Effector memory CD4-positive, alpha-beta T cell (primary cell): ENCODE measurements around the gene CPNE2.

Experiments
- DNase-seq, 3 donors: peaks; one replicate each; pipeline ENCODE4 v3.0.0-alpha.2; 2020
- H3K27ac ChIP-seq: 2 replicates; pipeline ENCODE4 v1.7.0; 2013; ENCODE audit warnings: mild to moderate bottlenecking, low read length, moderate library complexity; ENCODE audit not compliant: insufficient read depth, poor library complexity, severe bottlenecking
- H3K27me3 ChIP-seq: replicated peaks from 2 replicates; pipeline ENCODE4 v1.7.0; 2013; ENCODE audit warnings: mild to moderate bottlenecking, low read length; ENCODE audit not compliant: insufficient read depth, control insufficient read depth, poor library complexity, severe bottlenecking
- H3K36me3 ChIP-seq: 2 replicates; pipeline ENCODE4 v1.7.0; 2013; ENCODE audit warnings: mild to moderate bottlenecking, low read length, moderate library complexity; ENCODE audit not compliant: control insufficient read depth, insufficient read depth
- H3K4me1 ChIP-seq: 2 replicates; pipeline ENCODE4 v1.7.0; 2013; ENCODE audit warnings: low read length, mild to moderate bottlenecking; ENCODE audit not compliant: control insufficient read depth, insufficient read depth, poor library complexity, severe bottlenecking
- H3K4me3 ChIP-seq: 2 replicates; pipeline ENCODE4 v1.7.0; 2013; ENCODE audit warnings: low read length, low read depth, mild to moderate bottlenecking; ENCODE audit not compliant: insufficient read depth, poor library complexity, severe bottlenecking
- H3K9me3 ChIP-seq: 2 replicates; pipeline ENCODE4 v1.7.0; 2013; ENCODE audit warnings: mild to moderate bottlenecking, low read length, moderate library complexity; ENCODE audit not compliant: control insufficient read depth

Gene CPNE2

GRCh38 chr16:57083485-57084126 lies 8.8 kb upstream of the CPNE2 start:
- H3K9me3 ChIP-seq, result no peaks in the 10 kb centered on the region
- peaks cover 4% of the 10 kb centered on the region for H3K4me1 ChIP-seq
- DNase-seq, result no peak
- H3K27ac ChIP-seq, result peak overlapping the region; percentile 29
- H3K4me3 ChIP-seq, result no peak overlapping the region
- H3K27me3 ChIP-seq, result no peaks in the 10 kb centered on the region
- H3K36me3 ChIP-seq, result peaks cover 49% of the 10 kb centered on the region

- Histone ChIP-seq H3K27ac (peak overlapping the region; percentile 29), H3K4me1 (peaks cover 4% of the 10 kb centered on the region), H3K36me3 (peaks cover 41% of the 10 kb centered on the region), H3K27me3 (no peaks in the 10 kb centered on the region), H3K9me3 (no peaks in the 10 kb centered on the region), H3K4me3 (no peak overlapping the region)
- DNase-seq, result peak; percentile 54 to 59 (median 59)
Measured at GRCh38 chr16:57084257-57084770, 8.1 kb upstream of the CPNE2 start.

DNA sequence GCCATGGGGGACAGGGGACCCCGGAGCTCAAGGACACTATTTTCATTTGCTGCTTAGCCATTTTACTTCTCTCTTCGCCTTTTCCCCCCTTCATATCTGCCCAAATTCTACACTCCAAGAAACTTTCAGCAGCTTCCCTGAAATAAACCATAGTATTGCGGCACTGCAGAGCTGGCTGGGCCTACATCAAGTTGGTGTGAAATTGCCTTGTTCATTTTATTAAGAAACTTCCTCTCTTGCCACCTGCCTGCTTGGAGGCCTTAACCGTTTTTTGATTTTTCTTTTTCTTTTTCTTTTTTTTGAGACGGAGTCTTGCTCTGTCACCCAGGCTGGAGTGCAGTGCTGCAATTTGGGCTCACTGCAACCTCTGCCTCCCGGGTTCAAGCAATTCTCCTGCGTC lies 7.4 kb upstream of the CPNE2 start:
- no peak for DNase-seq
- Histone ChIP-seq H3K27me3 (no peaks in the 10 kb centered on the region), H3K9me3 (no peaks in the 10 kb centered on the region), H3K4me3 (no peak overlapping the region), H3K4me1 (peaks cover 4% of the 10 kb centered on the region), H3K27ac (no peak overlapping the region), H3K36me3 (peaks cover 35% of the 10 kb centered on the region)

GRCh38 chr16:57087003-57087402 lies 5.4 kb upstream of the CPNE2 start:
- no peaks in the 10 kb centered on the region for H3K9me3 ChIP-seq
- no peaks in the 10 kb centered on the region for H3K27me3 ChIP-seq
- no peak overlapping the region for H3K27ac ChIP-seq
- H3K4me3 ChIP-seq, result no peak overlapping the region
- H3K36me3 ChIP-seq, result peaks cover 18% of the 10 kb centered on the region
- no peak for DNase-seq
- peaks cover 8% of the 10 kb centered on the region for H3K4me1 ChIP-seq

- H3K9me3 ChIP-seq, result no peaks in the 10 kb centered on the region
- no peak for DNase-seq
- peaks cover 12% of the 10 kb centered on the region for H3K4me1 ChIP-seq
- H3K4me3 ChIP-seq, result no peak overlapping the region
- H3K27ac ChIP-seq, result no peak overlapping the region
- H3K27me3 ChIP-seq, result peaks cover 3% of the 10 kb centered on the region
- H3K36me3 ChIP-seq, result no peaks in the 10 kb centered on the region
Measured at GRCh38 chr16:57089406-57089805, 3.0 kb upstream of the CPNE2 start.

DNA sequence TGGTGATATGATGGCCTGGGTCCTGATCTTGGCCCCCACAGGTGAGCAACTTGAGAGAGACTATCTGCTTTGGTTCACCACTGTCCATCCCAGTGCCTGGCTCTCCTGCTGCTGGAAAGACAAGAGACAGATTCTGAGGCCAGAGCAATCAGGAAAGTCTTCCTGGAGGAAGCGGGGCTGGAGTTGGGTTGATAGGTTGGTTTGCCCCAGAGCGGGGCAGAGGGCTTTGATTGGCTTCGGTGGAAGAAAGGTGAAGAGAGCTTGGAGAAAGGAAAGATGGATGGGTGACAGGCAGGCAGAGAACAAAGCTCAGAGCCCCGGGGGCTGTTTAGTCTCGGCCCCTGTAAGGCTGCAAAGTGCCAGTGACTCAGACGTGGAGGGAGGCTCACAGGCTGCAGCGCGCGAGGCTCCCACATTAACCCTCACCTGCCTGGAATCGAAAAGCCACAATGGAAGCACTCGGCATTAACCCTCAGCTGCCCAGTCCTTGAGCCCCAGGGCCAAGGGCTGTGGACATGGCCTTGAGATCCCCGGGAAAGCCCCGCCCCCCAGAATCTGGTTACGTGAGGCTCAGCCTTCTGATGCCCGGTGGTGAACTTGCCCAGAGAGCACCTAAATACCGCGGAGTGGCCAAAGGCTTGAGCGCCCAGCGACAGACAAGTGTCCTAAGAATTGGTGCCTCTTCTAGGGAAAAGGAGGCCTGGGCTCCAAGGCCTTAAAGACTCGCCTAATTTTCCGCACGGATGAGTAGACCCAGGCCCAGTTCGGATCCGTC lies 996 bp upstream of the CPNE2 start:
- Histone ChIP-seq H3K4me1 (peaks cover 10% of the 10 kb centered on the region), H3K4me3 (no peak overlapping the region), H3K9me3 (no peaks in the 10 kb centered on the region), H3K27me3 (peaks cover 3% of the 10 kb centered on the region), H3K27ac (no peak overlapping the region), H3K36me3 (no peaks in the 10 kb centered on the region)
- DNase-seq, result no peak

GRCh38 chr16:57092786-57093411 lies 516 bp downstream of the CPNE2 start:
- no peak overlapping the region for H3K27ac ChIP-seq
- no peaks in the 10 kb centered on the region for H3K36me3 ChIP-seq
- H3K4me1 ChIP-seq, result peaks cover 10% of the 10 kb centered on the region
- peak in 1 of 3 donors; percentile 16 for DNase-seq
- H3K9me3 ChIP-seq, result no peaks in the 10 kb centered on the region
- peaks cover 3% of the 10 kb centered on the region for H3K27me3 ChIP-seq
- H3K4me3 ChIP-seq, result peak overlapping the region; percentile 57

GRCh38 chr16:57093666-57094564 lies 1.5 kb downstream of the CPNE2 start:
- peaks cover 3% of the 10 kb centered on the region for H3K27me3 ChIP-seq
- H3K36me3 ChIP-seq, result no peaks in the 10 kb centered on the region
- DNase-seq, result no peak
- no peaks in the 10 kb centered on the region for H3K9me3 ChIP-seq
- H3K27ac ChIP-seq, result no peak overlapping the region
- H3K4me3 ChIP-seq, result no peak overlapping the region
- H3K4me1 ChIP-seq, result peaks cover 10% of the 10 kb centered on the region

DNA sequence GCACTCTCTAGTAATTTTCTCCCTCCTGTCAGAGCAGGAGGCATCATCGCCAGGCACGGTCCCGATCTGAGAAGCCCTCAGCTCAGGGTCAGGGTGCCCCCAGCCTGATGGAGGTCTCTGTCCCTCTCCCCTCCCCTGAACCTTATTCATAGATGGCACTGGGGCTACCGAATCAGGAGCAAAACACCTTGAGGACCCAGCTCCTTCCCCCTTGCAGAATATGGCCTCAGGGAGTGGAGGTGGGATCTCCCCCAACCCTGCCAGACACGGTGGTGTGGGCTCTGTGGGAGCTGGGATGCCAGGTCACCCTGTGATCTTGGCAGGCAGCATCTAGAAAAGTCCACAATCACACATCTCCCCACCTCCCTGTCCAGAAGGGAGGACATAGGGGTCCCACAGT lies 2.5 kb downstream of the CPNE2 start:
- DNase-seq, result no peak
- no peak overlapping the region for H3K27ac ChIP-seq
- H3K4me1 ChIP-seq, result peaks cover 10% of the 10 kb centered on the region

More for the DNA sequence above, 2.5 kb downstream of the CPNE2 start:
- Histone ChIP-seq H3K9me3 (no peaks in the 10 kb centered on the region), H3K4me3 (no peak overlapping the region), H3K27me3 (peaks cover 3% of the 10 kb centered on the region), H3K36me3 (no peaks in the 10 kb centered on the region)
